DMS153 treated with DMSO at 0.1 percent for 48 hours (cell line): ENCODE measurements around the gene SUSD3.

Source experiments
- DNase-seq: peaks from one replicate; lab custom pipeline; 2025; ENCODE audit not compliant: unreplicated experiment; lab: John Stamatoyannopoulos, UW

The SUSD3 gene

DNA sequence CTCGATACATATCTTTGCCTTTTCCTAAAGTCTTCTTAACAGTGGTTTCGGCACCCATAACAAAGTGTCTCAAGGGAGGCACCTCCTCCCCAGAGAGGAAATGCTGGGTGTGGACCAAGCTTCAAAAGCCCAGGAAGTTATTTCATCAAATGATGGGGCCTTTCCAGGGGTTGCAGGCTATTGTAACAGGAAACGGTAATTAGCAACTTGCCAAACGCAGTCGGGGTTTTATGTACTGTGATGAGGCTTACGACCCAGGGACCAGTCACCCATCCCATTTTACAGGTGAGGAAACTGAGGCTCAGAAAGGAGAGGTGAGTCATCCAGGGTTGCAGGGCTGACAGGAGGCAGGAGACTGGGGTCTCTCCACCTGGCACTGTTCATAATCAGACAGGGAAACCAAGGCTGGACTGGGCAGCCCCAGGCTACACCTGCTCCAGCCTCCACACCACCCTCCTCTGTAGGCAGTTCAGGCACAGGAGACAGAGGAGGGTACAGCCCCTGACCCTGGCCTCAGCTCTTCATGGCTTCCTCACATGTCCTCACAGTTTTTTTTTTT lies 30.0 kb upstream of the SUSD3 start:
- DNase-seq, result no peak

- DNase-seq, result no peak
These were observed 27.6 kb upstream of the SUSD3 start for GRCh38 chr9:93030642-93031628.

- no peak for DNase-seq
These were observed 26.7 kb upstream of the SUSD3 start for GRCh38 chr9:93031629-93032430.

- no peak for DNase-seq
These were observed 26.0 kb upstream of the SUSD3 start for GRCh38 chr9:93032545-93032944.

DNA sequence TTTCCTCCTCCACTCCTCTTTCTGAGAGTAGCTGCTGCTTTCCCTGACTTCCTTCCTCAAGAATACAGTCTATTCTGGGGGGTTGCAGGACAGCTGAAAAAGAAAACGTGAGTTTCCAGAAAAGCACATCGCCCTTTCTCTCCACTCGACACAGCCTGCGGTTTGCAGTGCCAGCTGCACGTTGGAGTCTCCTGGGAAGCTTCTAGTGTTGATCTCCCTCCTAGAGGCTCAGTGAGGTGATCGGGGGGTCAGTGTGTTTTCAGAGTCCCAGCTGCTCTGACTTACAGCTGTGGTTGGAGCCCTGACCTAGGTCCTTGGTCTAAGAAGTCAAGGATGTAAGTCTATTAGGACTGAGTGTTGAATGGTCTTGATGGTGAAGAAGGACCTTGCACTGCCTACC lies 25.0 kb upstream of the SUSD3 start:
- DNase-seq, result no peak

DNA sequence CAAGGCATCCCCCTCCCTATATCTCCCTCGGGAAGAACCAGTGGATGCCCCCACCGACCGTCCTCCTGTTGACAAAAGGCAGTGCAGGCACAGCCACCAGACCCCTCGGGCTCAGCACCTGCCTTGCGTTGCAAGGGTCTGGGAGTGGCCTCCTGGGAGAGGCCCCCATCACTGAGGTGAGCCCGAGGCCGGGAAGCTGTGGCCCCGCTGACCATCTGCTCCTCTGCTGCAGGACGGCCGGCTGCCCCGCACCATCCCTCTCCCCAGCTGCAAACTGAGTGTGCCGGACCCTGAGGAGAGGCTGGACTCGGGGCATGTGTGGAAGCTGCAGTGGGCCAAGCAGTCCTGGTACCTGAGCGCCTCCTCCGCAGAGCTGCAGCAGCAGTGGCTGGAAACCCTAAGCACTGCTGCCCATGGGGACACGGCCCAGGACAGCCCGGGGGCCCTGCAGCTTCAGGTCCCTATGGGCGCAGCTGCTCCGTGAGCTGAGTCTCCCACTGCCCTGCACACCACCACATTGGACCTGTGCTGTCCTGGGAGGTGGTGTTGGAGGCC lies 23.3 kb upstream of the SUSD3 start:
- DNase-seq, result no peak

DNA sequence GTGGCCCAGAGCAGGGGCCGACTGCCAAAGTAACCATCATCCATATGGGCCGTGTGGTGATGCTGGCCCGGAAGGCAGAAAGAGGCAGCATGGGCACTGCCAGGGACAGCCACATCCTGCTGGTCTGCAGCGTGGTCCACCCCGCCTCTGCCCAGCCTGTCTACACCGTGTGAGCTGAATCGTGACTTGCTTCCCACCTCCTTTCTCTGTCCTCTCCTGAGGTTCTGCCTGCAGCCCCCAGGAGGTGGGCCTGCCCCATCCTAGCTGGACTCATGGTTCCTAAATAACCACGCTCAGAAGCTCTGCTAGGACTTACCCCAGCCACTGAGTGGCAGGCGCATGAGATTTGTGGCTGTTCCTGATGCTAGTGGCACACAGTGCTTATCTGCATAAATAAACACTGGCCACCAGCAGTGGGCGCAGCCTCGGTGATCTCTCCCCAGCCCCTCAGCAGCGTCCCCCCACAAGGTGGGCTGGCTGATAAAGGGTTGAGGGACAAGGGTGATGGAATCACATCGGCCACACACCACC lies 22.6 kb upstream of the SUSD3 start:
- no peak for DNase-seq

DNA sequence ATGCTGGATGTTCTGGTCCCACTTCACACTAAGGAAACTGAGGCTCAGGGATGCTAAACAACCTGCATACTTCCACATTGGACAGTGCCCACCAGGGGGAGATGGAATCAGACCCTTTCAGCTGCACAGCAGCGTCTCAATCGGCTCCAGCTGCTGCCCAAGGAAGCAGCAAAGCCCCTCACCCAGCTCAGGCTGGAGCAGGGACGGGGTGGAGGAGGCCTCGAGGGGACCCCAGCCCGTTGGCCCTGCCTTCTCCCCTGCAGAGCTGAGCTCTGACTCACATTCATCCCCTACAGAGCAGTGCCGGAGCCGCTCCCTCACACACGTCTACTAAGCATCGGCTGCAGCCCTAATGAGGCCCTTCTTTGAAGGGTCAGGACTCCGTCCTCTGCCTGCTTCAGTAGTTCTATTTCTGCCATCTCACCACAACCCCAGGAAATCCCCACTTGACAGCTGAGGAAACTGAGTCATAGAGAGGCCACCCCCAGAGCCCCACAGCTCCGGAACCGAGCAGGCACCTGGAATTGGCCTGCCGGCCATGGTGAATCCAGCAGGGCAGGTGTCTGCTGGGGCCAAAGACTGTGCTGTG lies 21.5 kb upstream of the SUSD3 start:
- DNase-seq, result no peak

DNA sequence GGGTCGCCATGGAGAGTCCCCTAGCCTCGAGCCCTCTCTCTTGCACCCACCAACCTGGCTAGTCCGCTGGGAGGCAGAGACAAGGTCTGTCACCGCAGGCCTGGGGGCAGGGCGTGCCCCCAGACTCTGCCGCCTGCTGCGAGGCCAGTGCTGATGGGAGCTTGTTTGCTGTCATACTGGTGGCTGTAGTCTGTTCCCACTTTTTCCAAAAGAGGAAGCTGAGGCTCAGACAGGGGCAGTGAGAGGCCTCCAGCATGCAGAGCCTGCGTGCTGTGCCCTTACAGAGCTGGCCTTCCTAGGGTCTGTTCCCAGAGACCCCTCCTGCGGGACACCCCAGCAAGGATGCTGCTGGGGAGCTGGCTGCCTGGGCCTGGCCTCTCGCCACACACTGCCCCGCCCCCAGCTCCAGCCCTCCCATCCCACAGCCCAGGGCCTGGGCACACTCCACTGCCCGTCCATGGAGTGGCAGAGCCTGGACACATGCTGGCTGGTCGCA lies 21.0 kb upstream of the SUSD3 start:
- DNase-seq, result no peak

- DNase-seq, result no peak
These were observed 19.6 kb upstream of the SUSD3 start for GRCh38 chr9:93038918-93039317.

GRCh38 chr9:93039456-93039855 lies 19.0 kb upstream of the SUSD3 start:
- DNase-seq, result no peak

GRCh38 chr9:93039976-93040375 lies 18.5 kb upstream of the SUSD3 start:
- DNase-seq, result no peak

- no peak for DNase-seq
These were observed 18.1 kb upstream of the SUSD3 start for GRCh38 chr9:93040409-93040808.

DNA sequence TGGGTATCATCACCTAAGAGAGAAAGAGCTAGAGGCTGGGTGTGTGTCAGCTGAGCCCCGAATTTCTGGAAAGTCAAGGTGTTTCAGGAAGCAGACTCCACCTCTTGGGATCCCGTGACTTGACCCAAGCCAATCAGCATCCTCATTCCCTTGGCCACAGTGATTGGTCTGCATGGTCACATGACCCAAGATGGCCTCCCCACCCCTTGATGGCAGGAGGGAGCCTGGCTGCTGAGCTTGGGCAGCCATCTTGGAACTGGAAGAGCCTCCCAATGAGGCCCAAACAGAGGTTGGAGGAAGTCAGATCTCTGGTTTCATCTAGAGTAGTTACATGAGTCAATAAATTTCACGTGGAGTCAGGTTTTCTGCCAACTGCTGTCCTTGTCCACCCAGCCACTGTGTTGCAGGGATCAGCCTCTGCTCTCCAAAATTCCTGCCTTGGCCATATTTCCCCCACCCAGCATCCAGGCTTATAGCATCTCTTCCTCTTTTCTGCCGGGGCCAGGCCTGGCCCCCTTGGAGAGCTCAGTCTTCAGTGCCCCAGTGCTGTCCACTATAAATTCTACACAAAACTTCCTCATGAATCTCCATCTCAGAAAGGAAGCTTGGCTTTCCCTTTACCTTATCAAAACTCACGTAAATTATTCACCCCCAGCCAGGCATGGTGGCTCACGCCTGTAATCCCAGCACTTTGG lies 17.2 kb upstream of the SUSD3 start:
- DNase-seq, result no peak

GRCh38 chr9:93043122-93043521 lies 15.4 kb upstream of the SUSD3 start:
- DNase-seq, result no peak

DNA sequence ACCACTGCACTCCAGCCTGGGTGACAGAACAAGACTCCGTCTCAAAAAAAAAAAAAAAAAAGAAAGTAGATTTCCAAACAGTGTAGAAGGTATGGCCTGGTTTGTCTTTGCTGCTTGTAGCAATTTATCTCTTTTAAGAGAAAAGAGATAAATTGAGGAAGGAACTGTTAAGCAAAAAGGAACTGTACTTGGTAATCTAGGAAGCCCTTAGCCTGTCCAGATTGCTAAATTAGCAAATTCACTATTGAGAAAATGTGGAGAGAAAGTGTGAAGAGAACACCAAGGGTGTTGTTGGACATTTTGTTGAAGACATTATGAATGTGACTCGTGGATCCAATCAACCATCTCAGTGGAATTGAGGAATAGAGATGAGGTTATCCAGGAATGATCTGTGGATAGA lies 13.0 kb upstream of the SUSD3 start:
- no peak for DNase-seq

DNA sequence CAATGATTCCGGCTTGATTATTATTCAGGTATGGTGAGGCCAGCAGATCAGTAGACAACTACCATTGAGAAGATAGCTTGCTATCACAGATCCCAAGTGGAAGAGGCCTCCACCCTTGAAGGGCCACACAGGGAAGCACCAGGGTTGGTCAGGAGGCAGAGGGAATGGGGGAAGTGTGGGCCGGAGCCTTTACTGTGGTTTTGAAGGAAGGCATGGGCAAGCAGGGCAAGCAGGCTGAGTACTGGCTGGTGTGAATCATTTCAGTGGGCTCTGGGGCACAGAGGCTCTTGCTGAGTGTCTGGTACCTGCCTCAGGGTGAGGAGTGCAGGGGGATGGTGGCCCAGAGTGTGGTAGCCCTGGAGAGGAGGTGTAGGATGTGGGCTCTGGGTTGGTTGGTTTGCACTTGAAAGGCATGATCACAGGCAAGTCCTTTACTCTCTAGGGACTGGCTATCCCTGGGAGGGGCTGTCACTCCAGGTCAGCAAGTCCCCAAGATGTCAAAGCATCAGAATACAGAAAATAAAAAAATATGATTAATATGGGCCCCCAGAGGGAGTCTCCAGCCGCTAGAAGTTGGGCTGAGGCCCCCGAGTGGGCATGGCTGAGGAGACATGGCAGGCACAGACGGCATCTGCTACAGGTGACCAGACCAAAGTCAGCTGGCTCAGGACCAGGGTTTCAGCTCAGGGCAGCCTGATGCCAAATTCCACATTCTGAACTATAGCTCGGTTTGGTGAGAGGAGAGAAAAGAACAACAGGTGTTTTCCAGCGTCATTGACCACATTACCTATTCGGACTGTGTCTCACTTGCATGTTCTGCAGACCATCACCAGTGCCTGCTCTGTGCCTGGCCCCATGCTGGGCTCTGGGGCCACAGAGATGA lies 9.7 kb upstream of the SUSD3 start:
- DNase-seq, result no peak

- DNase-seq, result no peak
These were observed 9.0 kb upstream of the SUSD3 start for GRCh38 chr9:93049491-93049890.

- DNase-seq, result no peak
These were observed 8.3 kb upstream of the SUSD3 start for GRCh38 chr9:93050231-93050630.
